ENCODE results near the gene EP400.

Gene EP400

GRCh38 chr12:132069336-132069985 lies 119.7 kb downstream of the EP400 start:
- Histone ChIP-seq H3K27me3 (replicated peaks; ENCODE audit: control insufficient read depth, insufficient read depth, low read length) (no peaks in the 10 kb centered on the region), H3K9ac (ENCODE audit: low read length) (no peak overlapping the region), H3K36me3 (ENCODE audit: control insufficient read depth, insufficient read depth, low read length, severe bottlenecking) (peaks cover 55% of the 10 kb centered on the region), H3K9me3 (ENCODE audit: control insufficient read depth, low read length) (no peaks in the 10 kb centered on the region), H3K4me1 (ENCODE audit: control insufficient read depth, insufficient read depth, low read length) (peaks cover 3% of the 10 kb centered on the region), H3K4me3 (ENCODE audit: low read length) (no peak overlapping the region)
- DNase-seq (ENCODE audit: low read depth), result no peak

DNA sequence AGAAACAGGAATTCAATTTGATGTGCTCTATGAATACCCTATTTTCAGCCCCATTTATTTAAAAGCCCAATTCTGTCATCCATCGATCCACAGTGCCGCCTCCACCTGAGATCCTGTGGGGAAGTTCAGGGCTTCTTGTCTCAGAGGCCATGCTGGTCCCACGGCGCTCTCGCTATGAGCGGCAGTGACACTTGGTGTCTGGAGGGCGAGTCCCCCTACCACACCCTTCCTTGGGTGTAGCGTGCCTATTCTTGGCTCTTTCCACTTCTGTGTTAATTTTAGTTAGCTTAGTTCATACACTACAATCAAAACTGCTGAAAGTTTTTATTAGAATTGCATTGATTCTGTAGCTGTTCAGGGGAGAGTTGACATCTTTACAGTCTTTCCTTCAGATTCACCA lies 120.6 kb downstream of the EP400 start:
- H3K4me3 ChIP-seq (ENCODE audit: low read length), result no peak overlapping the region

DNA sequence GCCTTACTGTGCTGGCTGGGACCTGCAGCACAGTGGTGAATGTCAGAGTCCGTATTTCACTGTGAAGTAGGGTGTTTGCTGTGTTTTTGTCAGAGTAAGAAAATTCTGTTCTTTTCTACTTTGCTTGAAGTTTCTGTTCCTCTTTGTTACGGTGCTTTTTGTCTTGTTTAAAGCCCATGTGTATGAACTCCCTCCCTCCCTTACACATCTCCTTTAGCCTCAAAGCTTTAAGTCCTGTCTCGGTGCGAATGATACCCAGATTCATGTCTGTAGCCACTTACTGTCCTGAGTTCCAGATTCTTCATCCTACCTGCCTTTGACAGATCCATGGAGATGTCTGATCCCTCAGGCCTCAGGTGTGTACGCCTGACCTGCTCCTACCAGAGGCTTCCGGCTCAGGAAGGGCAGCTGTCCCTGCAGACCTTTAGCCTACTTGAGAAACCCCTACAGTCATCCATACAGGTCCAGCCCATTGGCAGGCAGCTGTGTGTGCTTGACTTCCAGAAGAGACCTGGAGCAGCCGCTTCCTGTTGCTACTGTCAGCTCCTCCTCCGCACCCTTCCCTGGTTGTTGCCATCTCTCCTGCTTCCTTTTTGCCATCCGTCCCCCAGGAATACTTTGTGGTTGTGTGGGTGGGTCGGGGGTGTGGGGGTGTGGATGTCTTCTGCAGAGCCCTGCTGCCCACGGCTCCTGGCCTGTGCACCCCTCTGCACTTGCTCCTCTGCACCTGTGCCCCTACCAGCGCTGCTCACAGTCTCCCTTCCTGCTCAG lies 121.5 kb downstream of the EP400 start:
- Histone ChIP-seq H3K27me3 (replicated peaks; ENCODE audit: control insufficient read depth, insufficient read depth, low read length) (no peaks in the 10 kb centered on the region), H3K9ac (ENCODE audit: low read length) (no peak overlapping the region), H3K4me1 (ENCODE audit: control insufficient read depth, insufficient read depth, low read length) (peaks cover 3% of the 10 kb centered on the region), H3K4me3 (ENCODE audit: low read length) (no peak overlapping the region), H3K36me3 (ENCODE audit: control insufficient read depth, insufficient read depth, low read length, severe bottlenecking) (peaks cover 57% of the 10 kb centered on the region), H3K9me3 (ENCODE audit: control insufficient read depth, low read length) (no peaks in the 10 kb centered on the region)
- DNase-seq (ENCODE audit: low read depth), result no peak

More for the DNA sequence above, 120.6 kb downstream of the EP400 start:
- Histone ChIP-seq H3K27me3 (replicated peaks; ENCODE audit: control insufficient read depth, insufficient read depth, low read length) (no peaks in the 10 kb centered on the region), H3K36me3 (ENCODE audit: control insufficient read depth, insufficient read depth, low read length, severe bottlenecking) (peaks cover 55% of the 10 kb centered on the region), H3K9ac (ENCODE audit: low read length) (no peak overlapping the region), H3K9me3 (ENCODE audit: control insufficient read depth, low read length) (no peaks in the 10 kb centered on the region), H3K4me1 (ENCODE audit: control insufficient read depth, insufficient read depth, low read length) (peaks cover 3% of the 10 kb centered on the region)
- DNase-seq (ENCODE audit: low read depth), result no peak

DNA sequence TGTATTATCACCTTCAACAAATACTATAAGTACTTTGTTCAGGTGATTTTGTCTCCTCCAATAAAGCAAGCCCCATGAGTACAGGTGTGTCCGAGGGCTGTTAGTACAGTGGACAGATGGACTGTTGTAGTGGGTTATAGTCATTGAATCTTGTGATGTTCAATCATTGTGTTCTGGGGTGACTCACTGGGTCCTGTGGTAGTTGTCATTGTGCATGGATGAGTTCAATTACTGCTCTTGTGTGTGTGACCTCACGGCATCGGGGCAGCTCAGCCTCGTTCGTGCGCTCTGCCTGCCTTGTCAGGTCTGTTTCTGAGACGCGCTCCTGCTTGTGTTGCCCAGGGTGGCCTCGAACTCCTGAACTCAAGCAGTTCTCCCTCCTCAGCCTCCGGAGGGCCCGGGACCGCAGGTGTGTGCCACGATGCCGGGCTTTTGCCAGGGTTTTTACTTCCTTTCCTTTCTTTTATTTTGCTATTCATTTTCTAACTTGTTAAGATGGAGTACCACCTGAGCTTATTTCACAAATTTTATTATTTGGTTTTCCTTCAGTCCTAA lies 122.2 kb downstream of the EP400 start:
- no peaks in the 10 kb centered on the region for H3K9me3 ChIP-seq (ENCODE audit: control insufficient read depth, low read length)
- DNase-seq (ENCODE audit: low read depth), result no peak
- H3K9ac ChIP-seq (ENCODE audit: low read length), result no peak overlapping the region
- H3K36me3 ChIP-seq (ENCODE audit: control insufficient read depth, insufficient read depth, low read length, severe bottlenecking), result peaks cover 59% of the 10 kb centered on the region
- no peak overlapping the region for H3K4me3 ChIP-seq (ENCODE audit: low read length)
- peaks cover 3% of the 10 kb centered on the region for H3K4me1 ChIP-seq (ENCODE audit: control insufficient read depth, insufficient read depth, low read length)
- no peaks in the 10 kb centered on the region for H3K27me3 ChIP-seq (replicated peaks; ENCODE audit: control insufficient read depth, insufficient read depth, low read length)

- Histone ChIP-seq H3K4me1 (ENCODE audit: control insufficient read depth, insufficient read depth, low read length) (peaks cover 12% of the 10 kb centered on the region), H3K36me3 (ENCODE audit: control insufficient read depth, insufficient read depth, low read length, severe bottlenecking) (peaks cover 56% of the 10 kb centered on the region)
- no peak for DNase-seq (ENCODE audit: low read depth)
These were observed 124.5 kb downstream of the EP400 start for GRCh38 chr12:132074216-132074615.

GRCh38 chr12:132075026-132075713 lies 125.4 kb downstream of the EP400 start:
- peak; percentile 28 for DNase-seq (ENCODE audit: low read depth)

More at GRCh38 chr12:132074216-132074615, 124.5 kb downstream of the EP400 start:
- no peaks in the 10 kb centered on the region for H3K9me3 ChIP-seq (ENCODE audit: control insufficient read depth, low read length)
- H3K27me3 ChIP-seq (replicated peaks; ENCODE audit: control insufficient read depth, insufficient read depth, low read length), result no peaks in the 10 kb centered on the region
- H3K4me3 ChIP-seq (ENCODE audit: low read length), result no peak overlapping the region
- H3K9ac ChIP-seq (ENCODE audit: low read length), result no peak overlapping the region

GRCh38 chr12:132075714-132076553 lies 126.2 kb downstream of the EP400 start:
- no peak for DNase-seq (ENCODE audit: low read depth)

More at GRCh38 chr12:132075026-132075713, 125.4 kb downstream of the EP400 start:
- Histone ChIP-seq H3K4me1 (ENCODE audit: control insufficient read depth, insufficient read depth, low read length) (peaks cover 12% of the 10 kb centered on the region), H3K27me3 (replicated peaks; ENCODE audit: control insufficient read depth, insufficient read depth, low read length) (no peaks in the 10 kb centered on the region), H3K9me3 (ENCODE audit: control insufficient read depth, low read length) (no peaks in the 10 kb centered on the region), H3K36me3 (ENCODE audit: control insufficient read depth, insufficient read depth, low read length, severe bottlenecking) (peaks cover 56% of the 10 kb centered on the region), H3K4me3 (ENCODE audit: low read length) (no peak overlapping the region), H3K9ac (ENCODE audit: low read length) (no peak overlapping the region)

GRCh38 chr12:132076711-132077110 lies 127.0 kb downstream of the EP400 start:
- Histone ChIP-seq H3K4me3 (ENCODE audit: low read length) (no peak overlapping the region), H3K36me3 (ENCODE audit: control insufficient read depth, insufficient read depth, low read length, severe bottlenecking) (peaks cover 48% of the 10 kb centered on the region), H3K27me3 (replicated peaks; ENCODE audit: control insufficient read depth, insufficient read depth, low read length) (no peaks in the 10 kb centered on the region), H3K9ac (ENCODE audit: low read length) (no peak overlapping the region), H3K9me3 (ENCODE audit: control insufficient read depth, low read length) (no peaks in the 10 kb centered on the region), H3K4me1 (ENCODE audit: control insufficient read depth, insufficient read depth, low read length) (peaks cover 9% of the 10 kb centered on the region)
- no peak for DNase-seq (ENCODE audit: low read depth)

More at GRCh38 chr12:132075714-132076553, 126.2 kb downstream of the EP400 start:
- no peaks in the 10 kb centered on the region for H3K27me3 ChIP-seq (replicated peaks; ENCODE audit: control insufficient read depth, insufficient read depth, low read length)
- H3K9ac ChIP-seq (ENCODE audit: low read length), result no peak overlapping the region
- no peak overlapping the region for H3K4me3 ChIP-seq (ENCODE audit: low read length)
- peaks cover 12% of the 10 kb centered on the region for H3K4me1 ChIP-seq (ENCODE audit: control insufficient read depth, insufficient read depth, low read length)
- H3K36me3 ChIP-seq (ENCODE audit: control insufficient read depth, insufficient read depth, low read length, severe bottlenecking), result peaks cover 53% of the 10 kb centered on the region
- no peaks in the 10 kb centered on the region for H3K9me3 ChIP-seq (ENCODE audit: control insufficient read depth, low read length)

DNA sequence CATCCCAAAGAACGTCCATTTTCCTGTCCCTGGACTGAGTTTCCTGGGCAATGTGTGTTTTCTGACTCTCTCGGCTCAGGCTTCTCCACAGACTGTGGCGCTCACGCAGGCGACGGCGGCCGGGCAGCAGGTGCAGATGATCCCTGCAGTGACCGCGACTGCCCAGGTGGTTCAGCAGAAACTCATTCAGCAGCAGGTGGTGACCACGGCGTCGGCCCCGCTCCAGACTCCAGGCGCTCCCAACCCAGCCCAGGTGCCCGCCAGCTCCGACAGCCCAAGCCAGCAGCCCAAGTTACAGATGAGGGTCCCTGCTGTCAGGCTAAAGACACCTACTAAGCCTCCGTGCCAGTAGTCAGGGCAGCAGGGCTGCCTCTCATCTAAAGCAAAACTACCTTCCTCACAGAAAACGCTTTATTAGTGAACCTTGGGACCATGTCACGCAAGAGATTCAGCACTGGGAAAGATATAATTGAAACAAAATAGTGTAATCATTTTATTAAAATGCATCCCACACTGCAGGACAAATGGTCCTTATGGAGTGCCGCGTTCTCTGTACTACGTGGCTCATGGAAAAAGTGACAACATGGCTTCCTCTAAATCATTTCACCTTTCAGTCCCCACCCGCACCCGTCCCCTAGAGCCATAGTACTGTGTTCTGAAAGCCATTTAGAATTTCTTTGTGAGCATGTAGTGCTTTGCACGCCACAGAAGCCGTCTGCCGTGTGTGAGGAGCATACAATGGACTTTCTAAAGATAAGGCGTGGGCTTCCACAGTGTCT lies 127.8 kb downstream of the EP400 start:
- Histone ChIP-seq H3K4me1 (ENCODE audit: control insufficient read depth, insufficient read depth, low read length) (peaks cover 9% of the 10 kb centered on the region), H3K4me3 (ENCODE audit: low read length) (no peak overlapping the region), H3K9ac (ENCODE audit: low read length) (no peak overlapping the region), H3K27me3 (replicated peaks; ENCODE audit: control insufficient read depth, insufficient read depth, low read length) (no peaks in the 10 kb centered on the region), H3K9me3 (ENCODE audit: control insufficient read depth, low read length) (no peaks in the 10 kb centered on the region), H3K36me3 (ENCODE audit: control insufficient read depth, insufficient read depth, low read length, severe bottlenecking) (peaks cover 48% of the 10 kb centered on the region)
- no peak for DNase-seq (ENCODE audit: low read depth)

DNA sequence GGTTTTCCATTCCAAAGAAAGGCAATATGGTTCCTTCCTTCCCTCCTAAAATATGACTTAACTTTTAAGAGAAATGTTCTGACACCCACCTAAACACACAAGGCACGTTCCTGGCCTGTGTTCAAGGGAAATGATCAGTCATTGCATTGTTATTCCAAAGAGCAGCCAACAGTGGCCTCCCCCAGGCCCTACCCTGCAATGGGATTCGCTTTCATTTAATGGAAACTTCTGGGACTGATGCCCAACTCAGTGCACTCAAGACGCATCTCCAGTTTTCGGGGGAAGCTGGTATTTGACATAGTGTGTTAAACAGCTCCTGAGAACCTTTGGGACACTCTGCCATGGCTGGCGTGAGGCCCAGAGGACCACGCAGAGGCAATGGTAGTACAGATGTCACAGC lies 128.4 kb downstream of the EP400 start:
- DNase-seq (ENCODE audit: low read depth), result peak; percentile 40
- no peak overlapping the region for H3K4me3 ChIP-seq (ENCODE audit: low read length)
- H3K27me3 ChIP-seq (replicated peaks; ENCODE audit: control insufficient read depth, insufficient read depth, low read length), result no peaks in the 10 kb centered on the region
- no peaks in the 10 kb centered on the region for H3K9me3 ChIP-seq (ENCODE audit: control insufficient read depth, low read length)
- peaks cover 46% of the 10 kb centered on the region for H3K36me3 ChIP-seq (ENCODE audit: control insufficient read depth, insufficient read depth, low read length, severe bottlenecking)
- H3K9ac ChIP-seq (ENCODE audit: low read length), result no peak overlapping the region
- peaks cover 9% of the 10 kb centered on the region for H3K4me1 ChIP-seq (ENCODE audit: control insufficient read depth, insufficient read depth, low read length)

All from adipocyte (in vitro differentiated cells).